Measurements from ENCODE around the gene MACROD2.

MACROD2 gene

GRCh38 chr20:15056246-15056645 lies 1060.9 kb downstream of the MACROD2 start:
- DNase-seq (ENCODE audit: low read depth): no peak

DNA sequence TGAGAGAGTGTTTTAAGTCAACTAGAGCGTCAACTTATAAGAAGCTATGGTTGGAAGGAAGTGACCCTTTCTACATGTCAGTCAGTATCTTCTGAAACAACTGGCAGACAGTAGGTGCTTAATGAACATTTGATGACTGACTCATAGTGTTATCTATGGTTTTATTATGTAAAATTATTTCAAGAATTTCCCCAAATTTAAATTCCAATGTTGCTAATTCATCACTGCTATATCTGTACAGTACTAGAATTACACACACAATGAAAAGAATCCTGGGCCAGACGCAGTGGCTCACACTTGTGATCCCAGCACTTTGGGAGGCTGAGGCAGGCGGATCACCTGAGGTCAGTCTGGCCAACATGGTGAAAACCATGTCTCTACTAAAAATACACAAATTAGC lies 1063.5 kb downstream of the MACROD2 start:
- DNase-seq (ENCODE audit: low read depth): no peak

DNA sequence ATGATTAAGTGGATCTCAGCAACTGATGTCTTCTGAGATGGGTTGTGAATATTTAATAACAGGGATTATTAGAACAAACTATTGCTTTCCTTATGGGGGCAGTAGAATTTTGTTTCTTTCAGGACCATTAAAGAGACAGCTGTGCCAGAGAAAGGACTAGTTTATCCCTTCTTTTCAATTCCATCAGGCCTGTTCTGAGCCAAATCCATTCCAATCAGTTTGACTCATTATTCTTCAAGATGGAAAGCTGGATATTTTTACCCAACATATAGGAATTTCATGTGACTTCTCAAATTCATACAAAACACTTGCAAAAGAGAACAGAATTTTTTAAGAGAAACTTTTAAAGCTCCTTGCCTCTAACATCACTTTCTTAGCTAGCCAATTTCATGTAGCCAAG lies 1064.1 kb downstream of the MACROD2 start:
- DNase-seq (ENCODE audit: low read depth): no peak

DNA sequence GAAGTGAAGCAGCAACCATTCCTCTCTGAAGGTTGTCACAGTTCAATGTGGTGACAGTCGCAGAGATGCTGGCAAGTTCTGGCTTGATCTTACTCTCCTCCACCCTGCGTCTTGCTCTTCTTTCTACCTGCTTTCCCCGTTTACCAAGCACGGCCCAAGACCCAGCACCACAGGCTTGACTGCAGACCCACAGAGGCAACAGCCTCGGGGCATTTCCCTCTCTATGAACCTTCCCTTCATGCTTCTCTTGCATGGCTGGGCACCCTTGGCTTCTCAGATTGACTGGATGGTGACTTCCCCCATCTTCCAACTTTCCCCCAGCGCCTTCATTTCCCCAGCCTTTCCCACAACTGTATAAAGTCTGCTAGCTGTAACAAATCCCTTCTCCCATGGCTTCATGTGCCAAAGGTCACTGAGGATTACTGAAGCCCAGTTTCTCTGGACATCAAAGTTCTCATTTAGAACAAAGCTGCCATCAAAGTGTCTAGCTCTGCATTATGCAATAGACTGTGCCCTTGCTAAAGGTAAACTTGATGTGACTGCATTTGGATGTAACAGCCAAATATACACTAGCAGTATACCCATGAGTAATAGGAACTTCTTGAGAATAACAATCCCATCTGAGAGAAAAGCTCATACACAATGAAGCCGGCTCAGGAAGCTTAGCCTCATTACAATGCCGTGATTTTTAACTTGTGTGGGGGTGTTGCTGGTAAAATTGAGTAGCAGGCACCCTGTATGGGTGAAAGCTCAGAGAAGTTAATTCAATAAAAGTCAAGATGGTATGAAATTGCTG lies 1065.1 kb downstream of the MACROD2 start:
- no peak for DNase-seq (ENCODE audit: low read depth)

GRCh38 chr20:15061061-15061430 lies 1065.7 kb downstream of the MACROD2 start:
- DNase-seq (ENCODE audit: low read depth): no peak

- DNase-seq (ENCODE audit: low read depth): no peak
Measured at GRCh38 chr20:15061955-15062354, 1066.6 kb downstream of the MACROD2 start.

GRCh38 chr20:15063081-15063480 lies 1067.8 kb downstream of the MACROD2 start:
- no peak for DNase-seq (ENCODE audit: low read depth)

GRCh38 chr20:15064741-15065140 lies 1069.4 kb downstream of the MACROD2 start:
- no peak for DNase-seq (ENCODE audit: low read depth)

GRCh38 chr20:15065794-15066193 lies 1070.5 kb downstream of the MACROD2 start:
- no peak for DNase-seq (ENCODE audit: low read depth)

DNA sequence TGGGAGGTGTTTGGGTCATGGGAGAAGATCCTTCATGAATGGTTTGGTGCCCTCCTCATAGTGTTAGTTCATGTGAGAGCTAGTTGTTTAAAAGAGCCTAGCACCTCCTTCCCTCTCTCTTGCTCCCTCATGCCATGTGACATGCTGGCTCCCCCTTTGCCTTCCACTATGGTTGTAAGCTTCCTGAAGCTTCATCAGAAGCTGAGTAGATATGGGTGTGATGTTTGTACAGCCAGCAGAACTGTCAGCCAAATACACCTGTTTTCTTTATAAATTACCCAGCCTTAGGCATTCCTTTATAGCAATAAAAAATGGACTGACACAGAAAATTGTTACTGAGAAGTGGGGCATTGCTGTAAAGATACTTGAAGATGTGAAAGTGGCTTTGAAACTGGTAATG lies 1073.2 kb downstream of the MACROD2 start:
- no peak for DNase-seq (ENCODE audit: low read depth)

- no peak for DNase-seq (ENCODE audit: low read depth)
Measured at GRCh38 chr20:15069355-15069754, 1074.0 kb downstream of the MACROD2 start.

- DNase-seq (ENCODE audit: low read depth): no peak
Measured at GRCh38 chr20:15071085-15071808, 1075.9 kb downstream of the MACROD2 start.

DNA sequence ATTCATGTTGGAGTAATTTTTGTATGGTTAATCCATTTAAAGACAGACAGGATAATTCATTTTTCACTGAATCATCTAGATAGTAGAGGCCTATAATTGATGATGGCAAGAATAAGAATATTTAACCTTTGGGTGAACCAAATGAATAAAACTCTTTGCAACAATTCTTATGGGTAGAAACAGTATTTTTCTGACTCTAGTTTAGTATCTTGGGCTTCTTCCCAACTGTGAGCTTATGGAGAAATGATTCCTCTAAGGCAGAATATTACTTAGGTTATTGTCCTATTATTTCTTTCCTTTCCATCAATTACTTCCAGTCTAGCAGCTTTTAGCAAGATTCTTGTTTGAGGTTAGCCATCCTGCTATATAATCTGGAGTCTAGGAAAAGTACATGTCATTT lies 1077.0 kb downstream of the MACROD2 start:
- no peak for DNase-seq (ENCODE audit: low read depth)

DNA sequence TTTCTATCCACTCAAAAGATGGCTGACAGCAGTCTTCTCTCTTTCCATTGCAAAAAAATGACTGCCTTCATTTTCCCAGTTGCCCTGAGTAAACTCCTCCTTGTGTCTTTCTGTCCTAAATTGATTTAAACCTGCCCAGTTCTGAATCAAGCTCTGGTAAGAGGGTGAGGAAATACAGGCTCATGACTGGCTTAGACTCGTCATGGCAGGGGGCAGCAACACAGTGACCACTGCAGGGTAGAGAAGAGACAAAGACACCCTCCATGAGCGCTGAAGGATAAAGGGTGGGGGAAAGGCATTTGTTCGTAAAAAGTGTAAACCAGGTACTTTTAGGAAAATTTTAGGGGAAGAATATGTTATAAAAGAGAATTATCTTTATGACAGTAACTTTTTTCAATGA lies 1080.3 kb downstream of the MACROD2 start:
- no peak for DNase-seq (ENCODE audit: low read depth)

GRCh38 chr20:15076785-15077184 lies 1081.5 kb downstream of the MACROD2 start:
- no peak for DNase-seq (ENCODE audit: low read depth)

- DNase-seq (ENCODE audit: low read depth): no peak
Measured at GRCh38 chr20:15077733-15078250, 1082.5 kb downstream of the MACROD2 start.

GRCh38 chr20:15079594-15080340 lies 1084.5 kb downstream of the MACROD2 start:
- DNase-seq (ENCODE audit: low read depth): no peak

DNA sequence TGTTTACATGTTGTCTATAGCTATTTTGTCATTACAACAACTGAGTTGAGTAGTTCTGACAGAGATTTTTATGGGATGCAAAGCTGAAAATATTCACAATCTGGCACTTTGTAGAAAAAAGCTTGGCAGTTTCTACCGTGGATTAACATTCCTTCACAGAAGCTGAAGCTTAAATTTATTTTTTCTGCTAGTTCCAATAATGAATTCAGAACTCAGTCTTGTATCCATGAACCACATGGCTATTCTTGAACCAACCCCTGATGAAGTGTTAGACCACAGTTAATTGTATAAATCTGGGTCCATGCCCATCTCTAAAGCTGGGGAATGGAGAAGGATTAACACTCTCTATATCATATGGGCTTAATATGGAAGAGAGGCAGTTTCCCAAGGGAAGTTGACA lies 1085.9 kb downstream of the MACROD2 start:
- DNase-seq (ENCODE audit: low read depth): no peak

- DNase-seq (ENCODE audit: low read depth): no peak
Measured at GRCh38 chr20:15091421-15092037, 1096.2 kb downstream of the MACROD2 start.

GRCh38 chr20:15098351-15098750 lies 1103.0 kb downstream of the MACROD2 start:
- DNase-seq (ENCODE audit: low read depth): no peak

GRCh38 chr20:15099130-15099529 lies 1103.8 kb downstream of the MACROD2 start:
- no peak for DNase-seq (ENCODE audit: low read depth)

DNA sequence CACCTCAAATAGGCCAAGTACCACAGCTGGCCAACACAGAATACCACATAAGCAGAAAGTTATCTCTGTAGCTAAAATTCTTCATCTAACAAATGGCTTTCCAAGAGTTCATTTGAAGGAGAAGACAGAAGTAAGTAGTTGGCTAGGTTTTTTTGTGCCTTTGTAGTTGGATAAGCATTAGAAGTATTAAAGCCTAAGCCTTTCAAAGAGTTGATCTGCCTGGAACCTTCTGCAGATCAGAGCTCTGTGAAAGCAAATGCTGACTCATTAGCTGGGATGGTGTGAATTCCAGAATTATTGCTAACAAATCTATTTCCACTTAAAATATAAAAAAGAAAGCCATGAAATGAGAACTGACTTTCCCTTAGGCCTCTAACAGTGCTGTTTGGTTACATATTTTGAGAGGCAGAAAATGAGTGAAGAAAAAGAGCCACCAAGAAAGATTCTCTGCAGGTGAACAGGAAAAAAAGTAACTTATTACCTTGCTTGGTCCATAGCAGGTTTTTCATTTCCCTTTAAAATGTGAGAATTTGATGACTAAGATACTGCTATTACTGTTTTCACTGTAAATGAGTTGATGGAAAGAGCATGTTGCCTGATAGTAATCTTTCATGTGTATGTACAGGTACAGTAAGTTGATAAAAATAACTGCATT lies 1105.3 kb downstream of the MACROD2 start:
- no peak for DNase-seq (ENCODE audit: low read depth)

Data from T follicular helper cell (primary cell).